HG03025 (cell line): ENCODE measurements around the gene CADPS.

Experiments used
- ATAC-seq: cut with Tn5 transposase; IDR thresholded peaks from one replicate; pipeline ENCODE4 v1.9.1; 2021; ENCODE audit warnings: mild to moderate bottlenecking, moderate library complexity; ENCODE audit not compliant: unreplicated experiment, low FRiP score

The CADPS gene

DNA sequence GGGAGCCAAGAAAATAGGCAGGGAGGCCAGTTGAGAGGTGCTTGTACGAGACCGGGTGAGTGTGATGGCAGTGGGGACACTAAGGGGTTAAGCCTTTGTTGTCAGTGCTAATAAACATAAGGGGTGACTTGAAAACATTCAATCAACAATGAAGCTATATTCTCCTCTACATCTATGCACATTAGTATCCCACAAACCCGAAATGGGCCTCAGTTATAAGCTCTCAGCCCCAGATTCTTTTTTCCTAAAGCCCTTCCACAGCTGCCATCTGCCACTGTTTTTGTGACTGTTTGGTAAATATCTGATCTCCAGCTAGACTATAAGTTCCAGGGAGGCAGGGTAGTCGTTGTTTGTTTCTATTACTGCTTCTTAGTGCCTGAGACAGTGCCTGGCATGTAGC lies 118.2 kb downstream of the CADPS start:
- ATAC-seq: no peak

DNA sequence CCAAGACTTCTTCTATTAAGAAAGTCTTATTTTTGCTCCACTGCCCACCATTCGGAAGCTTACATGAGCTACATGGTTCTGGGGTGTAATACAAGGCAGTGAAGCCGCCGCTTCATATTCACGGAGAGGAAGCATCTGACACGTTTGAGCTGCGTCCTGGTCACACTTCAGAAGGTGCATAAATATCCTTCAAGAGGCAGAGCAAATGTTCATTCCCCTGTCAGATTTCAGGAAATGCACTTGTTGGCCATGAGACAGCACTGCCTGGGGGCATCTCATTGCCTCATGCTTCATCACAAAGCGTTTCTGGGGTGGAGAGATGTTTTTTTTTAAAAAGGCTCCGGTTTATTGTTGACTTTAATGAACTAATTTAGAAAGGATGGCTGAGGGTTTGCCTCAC lies 119.9 kb downstream of the CADPS start:
- no peak for ATAC-seq

- ATAC-seq: no peak
Observed at GRCh38 chr3:62749657-62750056, 125.6 kb downstream of the CADPS start.

DNA sequence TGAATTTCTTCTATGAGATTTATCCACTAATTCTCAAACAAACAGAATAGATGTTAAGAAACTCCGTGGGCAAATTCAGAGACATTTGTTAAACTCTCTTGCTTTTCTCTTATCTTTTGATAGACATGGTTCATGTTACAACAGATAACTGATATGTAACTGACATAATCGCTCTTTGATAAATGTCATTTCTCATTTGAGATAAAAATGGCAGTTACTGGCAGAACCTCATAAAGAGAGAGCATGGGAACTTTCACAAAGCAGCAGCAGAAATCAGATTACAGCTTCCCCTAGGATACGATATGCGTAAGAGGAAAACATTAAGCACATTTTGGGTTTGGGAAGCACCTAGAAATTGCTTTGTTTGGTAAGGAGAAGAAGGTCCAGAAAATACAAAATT lies 126.1 kb downstream of the CADPS start:
- ATAC-seq: no peak

DNA sequence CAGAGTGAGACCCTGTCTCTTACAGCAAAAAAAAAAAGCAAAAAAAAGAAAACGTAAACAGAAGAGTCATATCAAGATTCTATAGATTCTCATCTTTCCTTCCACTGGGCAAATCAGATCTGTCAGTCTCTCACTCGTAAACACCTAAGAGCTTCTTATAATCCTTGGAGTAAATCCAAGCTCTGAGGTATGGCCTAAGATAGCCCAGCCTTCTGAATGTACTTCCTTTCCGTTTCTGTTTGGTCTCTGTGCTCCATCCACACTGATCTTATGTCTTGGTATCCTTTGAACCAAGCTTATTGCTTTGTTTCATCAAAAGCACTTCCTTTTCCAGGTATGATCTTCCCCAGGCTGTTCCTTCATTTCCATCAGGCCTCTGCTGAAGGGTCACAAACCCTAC lies 137.8 kb downstream of the CADPS start:
- ATAC-seq: no peak

DNA sequence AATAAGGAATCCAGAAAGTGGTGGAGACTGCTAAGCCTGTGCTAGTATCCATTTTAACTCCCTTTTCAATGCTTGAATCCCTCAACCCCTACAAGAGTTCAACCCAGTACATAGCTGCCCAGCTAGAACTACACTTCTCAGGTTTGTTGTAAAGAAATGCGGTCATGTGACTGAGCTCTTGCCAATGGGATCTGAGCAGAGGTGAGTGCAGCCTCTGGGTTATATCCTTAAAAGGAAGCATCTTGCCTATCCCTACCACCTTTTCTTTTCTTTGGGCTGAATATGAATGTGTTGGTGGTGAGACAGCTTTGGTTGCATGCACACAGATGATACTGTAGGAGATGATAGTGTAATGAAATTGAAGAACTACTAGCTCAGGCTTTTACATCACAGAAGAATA lies 139.7 kb downstream of the CADPS start:
- no peak for ATAC-seq

GRCh38 chr3:62732183-62732904 lies 142.9 kb downstream of the CADPS start:
- no peak for ATAC-seq

DNA sequence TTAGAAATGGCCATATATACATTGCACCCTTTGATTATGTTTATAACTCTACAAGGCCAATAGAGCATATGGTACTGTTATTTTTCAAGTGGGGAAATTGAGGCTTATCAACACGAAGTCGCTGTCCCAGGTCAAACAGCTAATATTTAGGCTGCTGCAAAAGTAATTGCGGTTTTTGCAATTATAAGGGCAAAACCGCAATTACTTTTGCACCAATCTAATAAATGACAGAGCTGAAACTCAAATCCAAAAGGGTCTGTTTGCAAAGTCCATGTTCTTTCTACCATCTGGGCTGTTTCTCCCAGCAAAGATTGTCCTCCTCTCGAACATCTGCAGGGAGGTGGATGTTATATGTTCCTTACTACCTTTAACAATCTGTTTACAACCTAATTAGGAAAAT lies 147.2 kb downstream of the CADPS start:
- ATAC-seq: no peak

GRCh38 chr3:62727536-62727935 lies 147.7 kb downstream of the CADPS start:
- no peak for ATAC-seq

DNA sequence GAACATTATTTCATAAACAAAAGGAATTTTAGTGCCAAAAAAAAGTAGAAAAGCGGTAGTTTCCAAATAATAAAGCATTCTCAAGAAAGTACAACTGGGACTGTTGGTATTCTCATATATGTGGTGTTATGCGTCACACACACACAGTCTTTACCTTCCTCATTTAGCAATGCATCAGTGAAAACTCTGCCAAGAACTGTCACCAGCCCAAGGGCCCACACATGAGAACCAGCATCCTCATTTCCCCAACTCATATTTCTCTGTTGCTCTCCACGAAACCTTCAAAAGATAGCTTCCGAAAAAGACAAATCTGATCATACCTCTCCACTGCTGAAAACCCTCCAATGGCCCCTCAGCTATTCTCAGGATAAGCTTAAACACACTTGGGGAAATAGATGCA lies 150.7 kb downstream of the CADPS start:
- no peak for ATAC-seq

DNA sequence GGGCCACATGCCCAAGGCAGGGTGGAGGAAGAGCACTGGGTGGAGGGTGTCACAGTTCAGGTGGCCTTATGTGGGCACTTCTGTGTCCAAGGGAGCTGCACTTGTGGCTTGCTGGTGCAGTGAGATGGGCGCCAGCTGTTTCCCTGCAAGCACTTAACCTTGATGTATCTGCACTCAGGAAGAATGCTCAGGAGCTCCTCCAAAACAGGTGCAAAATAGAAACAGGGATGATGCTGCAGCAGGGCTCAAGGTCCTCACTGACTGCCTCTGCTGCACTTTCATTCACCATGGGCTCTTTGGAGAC lies 151.3 kb downstream of the CADPS start:
- ATAC-seq: no peak

DNA sequence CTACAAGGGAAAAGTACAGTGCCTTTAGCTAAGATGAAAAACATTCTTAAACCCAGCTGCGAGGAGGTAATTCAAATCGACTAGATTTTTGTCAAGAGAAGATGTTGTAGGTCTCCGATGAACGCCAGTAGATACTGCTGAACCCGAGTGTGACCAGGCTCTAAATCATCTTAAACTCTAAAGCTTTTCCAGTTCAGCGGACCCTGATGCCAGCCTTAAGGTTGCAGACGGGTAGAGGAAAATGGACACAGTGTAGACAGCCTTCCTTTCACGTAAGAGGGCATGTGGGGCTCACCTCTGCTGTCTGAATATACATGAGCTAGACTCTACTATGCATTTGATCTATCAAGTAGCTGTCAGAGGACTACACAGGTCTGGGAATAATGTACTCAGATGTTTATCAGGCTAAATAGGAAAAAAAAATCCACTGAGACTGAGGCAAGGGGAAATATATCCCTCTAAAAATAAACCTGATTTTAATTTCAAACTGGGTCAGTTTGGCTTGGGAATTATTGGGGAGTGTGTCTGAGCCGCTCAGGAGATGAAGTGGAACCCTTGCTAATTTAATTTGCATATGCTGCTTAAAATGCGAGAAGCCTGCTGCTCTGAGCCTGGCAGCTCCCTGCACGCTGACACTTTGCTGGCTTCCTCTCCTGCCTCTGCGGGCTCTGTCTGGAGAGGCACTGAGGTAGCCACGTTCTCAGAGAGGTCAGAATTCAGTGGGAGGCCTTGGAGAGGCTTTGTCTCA lies 151.9 kb downstream of the CADPS start:
- no peak for ATAC-seq

GRCh38 chr3:62722344-62722743 lies 152.9 kb downstream of the CADPS start:
- no peak for ATAC-seq

GRCh38 chr3:62718515-62719320 lies 156.5 kb downstream of the CADPS start:
- ATAC-seq: no peak

GRCh38 chr3:62718011-62718410 lies 157.2 kb downstream of the CADPS start:
- no peak for ATAC-seq

DNA sequence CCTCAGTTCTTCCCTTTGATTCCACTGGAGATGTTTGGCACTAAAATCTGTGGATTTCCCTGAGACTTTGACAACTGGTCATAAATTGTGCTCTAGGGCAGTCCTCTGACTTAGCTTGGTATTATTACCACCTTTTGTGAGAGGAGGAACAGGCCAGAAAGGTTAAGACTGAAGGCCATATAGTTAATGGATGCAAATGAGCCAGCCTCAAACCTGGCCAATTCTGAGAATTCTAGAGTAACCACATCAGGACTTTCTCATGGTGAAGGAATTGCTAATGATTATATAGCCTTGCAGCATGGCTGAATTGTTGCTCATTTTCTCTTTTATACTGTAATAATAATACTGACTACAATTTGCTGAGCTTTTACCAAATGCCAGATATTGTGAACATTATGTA lies 162.5 kb downstream of the CADPS start:
- ATAC-seq: no peak

- ATAC-seq: no peak
Observed at GRCh38 chr3:62710751-62711150, 164.5 kb downstream of the CADPS start.

DNA sequence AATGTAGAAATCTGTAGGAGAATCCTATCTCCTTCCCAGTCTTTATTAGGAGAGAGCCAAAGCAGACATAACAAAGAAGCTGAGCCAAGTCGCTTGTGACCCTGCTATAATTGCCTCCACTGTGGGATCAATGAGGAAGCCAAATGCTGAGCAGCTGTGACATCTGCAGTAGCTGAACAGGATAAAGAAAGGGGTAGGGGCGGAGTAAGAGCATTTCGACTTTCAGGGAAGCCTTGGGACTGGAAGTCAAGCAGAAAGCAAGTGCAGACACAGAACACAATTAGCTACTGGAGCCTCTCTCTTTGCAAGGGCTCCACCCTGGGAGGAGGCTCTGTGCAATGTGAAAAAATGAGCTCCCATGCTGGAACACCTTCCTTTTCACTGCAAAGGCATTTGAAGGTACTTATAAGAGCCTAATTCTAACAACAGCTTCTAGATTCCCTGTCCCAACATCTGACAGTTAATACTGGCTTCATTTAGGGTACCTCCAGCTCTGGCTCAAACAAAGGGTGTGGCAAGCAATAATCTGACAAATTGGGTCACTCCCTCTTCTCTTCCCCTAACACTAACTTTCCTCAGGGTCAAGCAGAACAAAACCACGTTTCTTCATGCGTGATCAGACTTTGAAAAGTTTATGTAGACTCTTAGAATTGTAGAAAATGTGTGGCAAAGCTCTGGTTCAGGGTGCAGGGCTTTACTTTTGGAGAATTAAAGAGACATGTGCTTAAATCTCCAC lies 166.4 kb downstream of the CADPS start:
- ATAC-seq: no peak

DNA sequence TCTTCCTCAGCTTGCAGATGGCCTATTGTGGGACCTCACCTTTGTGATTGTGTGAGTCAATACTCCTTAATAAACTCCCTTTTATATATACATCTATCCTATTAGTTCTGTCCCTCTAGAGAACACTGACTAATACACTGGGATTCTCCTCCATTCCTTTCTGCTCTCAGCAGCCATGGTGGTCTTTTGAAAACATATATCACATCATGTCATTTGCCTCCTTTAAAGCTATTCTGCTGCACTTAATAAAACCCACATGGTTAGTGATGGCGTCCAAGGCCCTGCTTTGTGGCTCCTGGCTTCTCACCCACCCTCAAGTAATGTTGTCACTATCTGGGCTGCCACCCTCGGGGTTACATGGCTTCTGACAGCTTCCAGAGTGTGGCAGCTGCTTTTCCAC lies 169.5 kb downstream of the CADPS start:
- no peak for ATAC-seq

DNA sequence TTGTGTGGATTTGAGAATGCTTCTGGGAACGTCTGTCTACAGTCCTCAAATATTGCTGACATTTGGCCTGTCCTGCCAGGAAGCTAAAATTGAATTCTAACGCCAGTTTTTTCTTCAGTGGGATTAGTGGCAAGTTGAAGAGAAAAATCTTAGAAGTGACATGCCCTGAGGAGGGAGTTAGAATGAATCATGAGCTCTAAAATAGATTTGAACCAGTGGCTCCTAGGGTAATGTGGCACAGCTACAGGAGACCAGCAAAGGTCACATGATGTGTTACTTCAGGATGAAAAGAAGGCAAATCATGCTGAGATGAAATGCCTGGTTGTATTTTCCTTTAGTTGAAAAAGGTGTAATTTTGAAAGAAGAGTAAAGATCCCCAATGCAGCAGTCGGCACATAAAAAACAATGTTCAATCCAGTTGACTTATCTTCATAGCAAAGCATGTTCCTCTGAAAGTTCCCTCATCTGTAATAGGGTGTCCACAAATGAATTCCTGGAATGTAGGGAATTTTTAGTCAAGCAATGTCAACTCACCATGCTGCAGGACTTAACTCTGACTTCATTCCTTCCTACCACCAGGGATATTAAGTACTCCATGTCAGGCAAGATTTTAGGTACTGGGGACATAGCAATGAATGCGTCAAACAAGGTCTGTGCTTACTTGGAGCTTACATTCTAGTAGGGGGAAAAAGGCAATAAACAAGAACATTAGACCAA lies 171.6 kb downstream of the CADPS start:
- no peak for ATAC-seq
